ENCODE results near the gene OSBP2. TPM values are rescaled to one million over a fixed set of nuclear protein-coding genes. Genes with fewer than 3 reads are reported as not detected.

The OSBP2 gene
- polyA plus RNA-seq, 2 of the 4 experiments (the other 2 are of a cell fraction): 2.7 to 6.0 TPM

DNA sequence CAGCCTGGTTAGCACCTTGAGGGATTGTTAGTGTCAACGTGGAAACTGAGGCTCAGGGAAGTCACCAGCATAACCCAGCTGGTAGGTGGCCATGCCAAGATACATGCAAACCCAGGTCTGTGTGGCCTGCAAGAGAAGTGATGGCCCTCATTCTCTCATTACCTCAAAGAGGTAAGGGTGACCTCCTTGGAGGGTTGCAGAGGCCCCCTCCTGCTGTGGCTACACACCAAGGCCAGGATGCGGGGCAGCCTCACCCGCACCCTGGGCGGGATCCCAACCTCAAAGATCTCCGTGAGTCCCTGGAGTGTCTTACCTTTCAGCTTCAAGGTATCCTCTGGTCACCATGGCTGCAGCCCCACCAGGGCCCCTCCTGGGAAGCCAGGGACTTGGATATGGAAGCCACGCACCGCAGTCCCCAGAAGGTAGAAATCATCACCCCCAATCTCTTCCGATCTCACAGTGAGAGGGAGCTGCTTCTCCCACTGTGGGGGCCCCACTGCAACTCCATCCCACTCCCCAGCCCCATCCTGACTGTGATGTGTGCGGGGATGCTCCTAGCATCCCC lies 178.5 kb downstream of the OSBP2 start:
- FAIRE-seq: no peak
- DNase-seq (ENCODE audit: low read depth in 1 of 2, low spot score in 1 of 2): no peak
- ATAC-seq: no peak
- Histone ChIP-seq H3K4me1 (no peaks in the 10 kb centered on the region), H3K4me3 (no peak overlapping the region), H3K27ac (no peak overlapping the region), H3K4me2 (no peak overlapping the region), H3K9me3 (no peaks in the 10 kb centered on the region)
- TF ChIP-seq POLR2AphosphoS2 (conservative IDR thresholded peaks at IDR 0.05; ENCODE audit: low read length): no peak
- TF ChIP-seq JUNB (IDR thresholded peaks at IDR 0.05): no peak
- TF ChIP-seq MAZ (IDR thresholded peaks at IDR 0.05; ENCODE audit: borderline replicate concordance, low read depth, low read length): no peak
- TF ChIP-seq, protein P1, sequence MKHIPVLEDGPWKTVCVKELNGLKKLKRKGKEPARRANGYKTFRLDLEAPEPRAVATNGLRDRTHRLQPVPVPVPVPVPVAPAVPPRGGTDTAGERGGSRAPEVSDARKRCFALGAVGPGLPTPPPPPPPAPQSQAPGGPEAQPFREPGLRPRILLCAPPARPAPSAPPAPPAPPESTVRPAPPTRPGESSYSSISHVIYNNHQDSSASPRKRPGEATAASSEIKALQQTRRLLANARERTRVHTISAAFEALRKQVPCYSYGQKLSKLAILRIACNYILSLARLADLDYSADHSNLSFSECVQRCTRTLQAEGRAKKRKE (CRISPR knock-in tag; IDR thresholded peaks at IDR 0.05; ENCODE audit: low read depth): no peak
- TF ChIP-seq ZFP36 (IDR thresholded peaks at IDR 0.05; ENCODE audit: borderline replicate concordance, partially characterized antibody): no peak
- CTCF ChIA-PET: interaction anchor here (1.4 to 2.0 kb wide), 2 partner anchors 17 to 47 kb away, joined by 3 to 9 read pairs; no protein-coding TSS in a partner anchor
- POLR2A ChIA-PET: no interaction called here
- 86% methylated on average over 8 of the region's 9 CpGs for WGBS (ENCODE audit: missing lambda C conversion rate)

DNA sequence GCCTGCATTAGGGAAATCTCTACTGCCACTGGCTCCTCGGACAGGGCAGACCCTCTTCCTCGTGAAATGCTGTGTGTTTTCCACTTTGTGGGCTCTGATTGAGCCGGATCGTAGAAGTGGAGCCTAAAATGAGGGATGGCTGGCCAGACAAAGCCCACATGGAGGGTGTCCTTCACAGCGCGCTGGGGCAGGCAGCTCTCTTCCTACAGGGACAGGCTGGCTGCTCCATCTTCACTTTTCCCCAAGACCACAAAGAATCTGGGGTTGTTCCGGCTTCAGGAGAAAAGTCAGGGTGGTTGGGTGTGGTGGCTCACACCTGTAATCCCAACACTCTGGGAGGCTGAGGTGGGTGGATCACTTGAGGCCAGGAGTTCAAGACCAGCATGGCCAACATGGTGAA lies 179.0 kb downstream of the OSBP2 start:
- TF ChIP-seq RFX5 (IDR thresholded peaks at IDR 0.05): no peak
- TF ChIP-seq HOXB5 (CRISPR knock-in tag; IDR thresholded peaks at IDR 0.05): no peak
- TF ChIP-seq RAD21 (conservative IDR thresholded peaks at IDR 0.05 in 1 of 2, IDR thresholded peaks at IDR 0.05 in 1 of 2): no peak
- no peak for TF ChIP-seq KDM1A (IDR thresholded peaks at IDR 0.05; ENCODE audit: low read depth)
- TF ChIP-seq ZC3H11A (IDR thresholded peaks at IDR 0.05): no peak
- ChIA-PET CTCF (interaction anchor here (1.2 kb wide), 1 partner anchor 110 kb away, joined by 4 read pairs; no protein-coding TSS in a partner anchor), POLR2A (no interaction called here)
- no peaks in the 10 kb centered on the region for H3K4me1 ChIP-seq
- FAIRE-seq (no peak), DNase-seq (ENCODE audit: low read depth in 1 of 2, low spot score in 1 of 2) (no peak), ATAC-seq (no peak)
- H3K9me3 ChIP-seq: no peaks in the 10 kb centered on the region
- H3K4me3 ChIP-seq: no peak overlapping the region
- H3K4me2 ChIP-seq: no peak overlapping the region
- 90% methylated on average over 2 of the region's 7 CpGs for WGBS (ENCODE audit: missing lambda C conversion rate)
- H3K27ac ChIP-seq: no peak overlapping the region

DNA sequence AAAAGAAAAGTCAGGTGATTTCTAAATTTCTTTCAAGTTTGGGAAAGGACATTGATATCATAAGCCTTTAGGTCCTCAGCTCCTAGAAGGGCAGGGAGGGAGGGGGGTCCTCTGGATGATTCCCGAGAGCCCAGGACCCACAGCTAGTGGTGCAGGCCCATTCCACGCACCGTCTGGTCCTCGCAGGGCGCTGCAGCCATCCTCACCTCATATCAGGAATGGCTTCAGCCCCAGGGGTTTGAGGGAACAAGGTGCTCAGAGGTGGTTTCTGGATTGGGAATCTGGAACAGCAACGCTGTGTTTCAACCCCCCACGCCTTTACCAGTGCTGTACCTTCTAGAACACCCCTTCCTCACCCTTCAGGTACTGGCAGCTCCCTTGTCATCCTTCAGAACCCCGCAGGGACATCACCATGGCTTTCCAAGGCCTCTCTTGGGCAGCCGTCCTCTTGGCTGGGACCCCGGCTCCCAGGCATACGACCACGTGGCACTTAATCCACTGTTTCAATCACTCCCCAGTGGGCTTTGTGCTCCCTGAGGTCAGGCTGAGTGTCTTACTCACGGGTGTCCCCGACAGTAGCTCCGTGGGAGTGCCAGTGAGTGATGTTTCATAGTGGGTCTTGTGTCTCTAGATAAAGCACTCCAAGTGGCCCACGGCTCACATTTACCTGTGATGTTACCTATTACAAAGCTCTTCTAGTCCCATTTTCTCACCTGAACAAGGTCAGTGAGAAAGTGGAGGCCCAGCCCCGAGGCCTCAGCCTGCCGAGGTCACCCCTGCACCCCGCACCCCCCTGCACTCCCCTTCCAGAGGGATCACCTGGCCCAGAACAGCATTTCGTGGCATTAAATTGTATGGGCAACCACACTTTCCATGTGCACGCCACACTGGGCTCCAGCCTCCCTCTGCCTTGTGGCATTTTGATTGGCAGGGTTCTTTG lies 180.0 kb downstream of the OSBP2 start:
- POLR2A ChIA-PET: interaction anchor here (0.5 kb wide), 1 partner anchor 213 kb away, joined by 5 read pairs; no protein-coding TSS in a partner anchor
- ATAC-seq: no peak

More for the DNA sequence above, 180.0 kb downstream of the OSBP2 start:
- TF ChIP-seq HOXA7 (CRISPR knock-in tag; IDR thresholded peaks at IDR 0.05) (no peak), NPAS2 (CRISPR knock-in tag; IDR thresholded peaks at IDR 0.05; ENCODE audit: borderline replicate concordance) (no peak), SREBF2 (IDR thresholded peaks at IDR 0.05) (no peak), RARB (CRISPR knock-in tag; IDR thresholded peaks at IDR 0.05) (no peak), ZSCAN20 (CRISPR knock-in tag; IDR thresholded peaks at IDR 0.05) (no peak), EP300 (IDR thresholded peaks at IDR 0.05) (no peak), FOXS1 (CRISPR knock-in tag; IDR thresholded peaks at IDR 0.05) (no peak), RFX5 (IDR thresholded peaks at IDR 0.05) (no peak), NR3C1 (IDR thresholded peaks at IDR 0.05) (no peak), ZC3H11A (IDR thresholded peaks at IDR 0.05) (no peak), RAD21 (conservative IDR thresholded peaks at IDR 0.05 in 1 of 2, IDR thresholded peaks at IDR 0.05 in 1 of 2) (no peak), HEYL (CRISPR knock-in tag; IDR thresholded peaks at IDR 0.05) (no peak), PHF8 (IDR thresholded peaks at IDR 0.05; ENCODE audit: borderline replicate concordance, low read depth) (no peak), EHF (CRISPR knock-in tag; IDR thresholded peaks at IDR 0.05) (no peak), EHMT2 (IDR thresholded peaks at IDR 0.05; ENCODE audit: low read depth) (no peak)
- TF ChIP-seq, protein P1 (CRISPR knock-in tag; IDR thresholded peaks at IDR 0.05; ENCODE audit: low read depth): no peak
- TF ChIP-seq, protein P2, sequence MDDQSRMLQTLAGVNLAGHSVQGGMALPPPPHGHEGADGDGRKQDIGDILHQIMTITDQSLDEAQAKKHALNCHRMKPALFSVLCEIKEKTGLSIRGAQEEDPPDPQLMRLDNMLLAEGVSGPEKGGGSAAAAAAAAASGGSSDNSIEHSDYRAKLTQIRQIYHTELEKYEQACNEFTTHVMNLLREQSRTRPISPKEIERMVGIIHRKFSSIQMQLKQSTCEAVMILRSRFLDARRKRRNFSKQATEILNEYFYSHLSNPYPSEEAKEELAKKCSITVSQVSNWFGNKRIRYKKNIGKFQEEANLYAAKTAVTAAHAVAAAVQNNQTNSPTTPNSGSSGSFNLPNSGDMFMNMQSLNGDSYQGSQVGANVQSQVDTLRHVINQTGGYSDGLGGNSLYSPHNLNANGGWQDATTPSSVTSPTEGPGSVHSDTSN (IDR thresholded peaks at IDR 0.05): no peak
- TF ChIP-seq, protein P3, sequence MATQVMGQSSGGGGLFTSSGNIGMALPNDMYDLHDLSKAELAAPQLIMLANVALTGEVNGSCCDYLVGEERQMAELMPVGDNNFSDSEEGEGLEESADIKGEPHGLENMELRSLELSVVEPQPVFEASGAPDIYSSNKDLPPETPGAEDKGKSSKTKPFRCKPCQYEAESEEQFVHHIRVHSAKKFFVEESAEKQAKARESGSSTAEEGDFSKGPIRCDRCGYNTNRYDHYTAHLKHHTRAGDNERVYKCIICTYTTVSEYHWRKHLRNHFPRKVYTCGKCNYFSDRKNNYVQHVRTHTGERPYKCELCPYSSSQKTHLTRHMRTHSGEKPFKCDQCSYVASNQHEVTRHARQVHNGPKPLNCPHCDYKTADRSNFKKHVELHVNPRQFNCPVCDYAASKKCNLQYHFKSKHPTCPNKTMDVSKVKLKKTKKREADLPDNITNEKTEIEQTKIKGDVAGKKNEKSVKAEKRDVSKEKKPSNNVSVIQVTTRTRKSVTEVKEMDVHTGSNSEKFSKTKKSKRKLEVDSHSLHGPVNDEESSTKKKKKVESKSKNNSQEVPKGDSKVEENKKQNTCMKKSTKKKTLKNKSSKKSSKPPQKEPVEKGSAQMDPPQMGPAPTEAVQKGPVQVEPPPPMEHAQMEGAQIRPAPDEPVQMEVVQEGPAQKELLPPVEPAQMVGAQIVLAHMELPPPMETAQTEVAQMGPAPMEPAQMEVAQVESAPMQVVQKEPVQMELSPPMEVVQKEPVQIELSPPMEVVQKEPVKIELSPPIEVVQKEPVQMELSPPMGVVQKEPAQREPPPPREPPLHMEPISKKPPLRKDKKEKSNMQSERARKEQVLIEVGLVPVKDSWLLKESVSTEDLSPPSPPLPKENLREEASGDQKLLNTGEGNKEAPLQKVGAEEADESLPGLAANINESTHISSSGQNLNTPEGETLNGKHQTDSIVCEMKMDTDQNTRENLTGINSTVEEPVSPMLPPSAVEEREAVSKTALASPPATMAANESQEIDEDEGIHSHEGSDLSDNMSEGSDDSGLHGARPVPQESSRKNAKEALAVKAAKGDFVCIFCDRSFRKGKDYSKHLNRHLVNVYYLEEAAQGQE (IDR thresholded peaks at IDR 0.05): no peak
- CTCF ChIA-PET: interaction anchor here (0.6 to 1.2 kb wide), 5 partner anchors 8 to 120 kb away, joined by 3 to 4 read pairs (median 3); no protein-coding TSS in a partner anchor
- WGBS (ENCODE audit: missing lambda C conversion rate): 91% methylated on average over 19 of the region's 21 CpGs
- Histone ChIP-seq H3K4me1 (no peaks in the 10 kb centered on the region), H3K27ac (no peak overlapping the region), H3K4me3 (no peak overlapping the region), H3K9me3 (no peaks in the 10 kb centered on the region), H3K4me2 (no peak overlapping the region)
- no peak for FAIRE-seq
- no peak for DNase-seq (ENCODE audit: low read depth in 1 of 2, low spot score in 1 of 2)

All from A549 (cell line).